Lung (tissue), 12 donors: ENCODE results near the gene SPIRE1. TPM values are rescaled to one million over a fixed set of nuclear protein-coding genes. Genes with fewer than 3 reads are reported as not detected.

Experiments
- ATAC-seq: fragments of 200-7000 bp; cut with Tn5 transposase; one replicate; pipeline ENCODE4 v1.9.1; 2020; ENCODE audit warnings: moderate number of reproducible peaks; ENCODE audit not compliant: insufficient read depth, low FRiP score
- DNase-seq, 3 donors: peaks; one replicate each; pipeline ENCODE4 v3.0.0-alpha.2; 2013 to 2017
- H3K27ac ChIP-seq, 2 donors: one replicate each; pipeline ENCODE4 v1.5.1; 2013; ENCODE audit warnings: mild to moderate bottlenecking in 2 of 2, moderate library complexity in 2 of 2, control low read depth in 1 of 2, inconsistent platforms in 1 of 2, low read depth in 1 of 2, low read length in 1 of 2
- H3K27me3 ChIP-seq, 3 donors: one replicate each; pipeline ENCODE4 v1.5.1; 2013; ENCODE audit warnings: low read length in 2 of 3; ENCODE audit not compliant: control insufficient read depth in 3 of 3, insufficient read depth in 3 of 3
- H3K36me3 ChIP-seq, 4 donors: one replicate each; pipeline ENCODE4 v1.5.1; 2013; ENCODE audit warnings: low read length in 4 of 4, mild to moderate bottlenecking in 1 of 4, moderate library complexity in 1 of 4; ENCODE audit not compliant: control insufficient read depth in 4 of 4, insufficient read depth in 4 of 4
- H3K4me1 ChIP-seq, 5 donors: one replicate each; pipeline ENCODE4 v1.5.1; 2013; ENCODE audit warnings: low read length in 5 of 5, mild to moderate bottlenecking in 2 of 5, moderate library complexity in 1 of 5; ENCODE audit not compliant: control insufficient read depth in 5 of 5, insufficient read depth in 5 of 5
- H3K4me3 ChIP-seq: one replicate; pipeline ENCODE4 v1.5.1; 2013; ENCODE audit warnings: mild to moderate bottlenecking, control low read depth, moderate library complexity
- H3K9ac ChIP-seq, 2 donors: one replicate each; pipeline ENCODE4 v1.5.1; 2013; ENCODE audit warnings: low read length in 2 of 2, control low read depth in 1 of 2; ENCODE audit not compliant: insufficient read depth in 1 of 2
- H3K9me3 ChIP-seq, 4 donors: one replicate each; pipeline ENCODE4 v1.5.1; 2013; ENCODE audit warnings: low read length in 3 of 4, mild to moderate bottlenecking in 1 of 4, moderate library complexity in 1 of 4; ENCODE audit not compliant: control insufficient read depth in 4 of 4, insufficient read depth in 3 of 4
- CTCF ChIP-seq: IDR thresholded peaks from 2 replicates; pipeline ENCODE4 v1.5.1; 2012; ENCODE audit warnings: mild to moderate bottlenecking; ENCODE audit errors: control extremely low read depth, extremely low read depth
- WGBS, 2 donors: extraction: QIAGEN DNeasy Blood & Tissue Kit; methylation state at CpG; one replicate each; pipeline ENCODE4 v1.1.7; 2013; 5-methylcytosine and 5-hydroxymethylcytosine counted together
- polyA plus RNA-seq, 2 donors: library from polyadenylated mRNA; stranded (reverse); fragments of 200-250 nt; gene quantifications; one replicate each; pipeline ENCODE4 v1.2.1, GENCODE V29; 2013
- total RNA-seq, 2 donors: library from RNA; depleted of rRNA in 1 of 2; stranded (reverse); fragments of >200 nt in 1 of 2; gene quantifications; one replicate each; pipeline ENCODE4 v1.2.1, GENCODE V29; 2014 to 2021
- donor health status: control.
- donor health status: control.
- donor health status: Bipolar disorder and iron deficiency.
- donor health status: healthy.
- donor health status: DM: yes; HTN: yes; CAD: no.

SPIRE1 gene
- total and polyA plus RNA-seq, 4 donors: 8.7 to 34.0 (median 14.8) TPM

GRCh38 chr18:12598181-12598930 is 59.6 kb downstream of the SPIRE1 start:
- H3K27me3 ChIP-seq: no peaks in the 10 kb centered on the region
- no peak for ATAC-seq
- WGBS, 2 donors: 24 to 28% methylated on average over 3 of the region's 3 CpGs
- H3K9ac ChIP-seq: peak overlapping the region in 1 of 2 donors; percentile 2
- DNase-seq: peak in 2 of 3 donors; percentile 61 to 69
- no peaks in the 10 kb centered on the region for H3K9me3 ChIP-seq
- H3K27ac ChIP-seq: peak overlapping the region in 1 of 2 donors; percentile 66
- H3K4me1 ChIP-seq: peaks cover 2 to 21% (median 6%) of the 10 kb centered on the region in 5 donors
- TF ChIP-seq CTCF: no peak
- H3K4me3 ChIP-seq: no peak overlapping the region
- no peaks in the 10 kb centered on the region for H3K36me3 ChIP-seq

- WGBS, 2 donors: 65 to 80% methylated on average over 5 of the region's 5 CpGs
- no peak for TF ChIP-seq CTCF
- ATAC-seq (peak; percentile 72), DNase-seq (peak; percentile 46 to 55 (median 54))
- Histone ChIP-seq H3K9me3 (no peaks in the 10 kb centered on the region), H3K36me3 (no peaks in the 10 kb centered on the region), H3K27ac (peak overlapping the region in 1 of 2 donors; percentile 90), H3K4me3 (no peak overlapping the region), H3K9ac (no peak overlapping the region), H3K4me1 (peaks cover 2 to 21% (median 6%) of the 10 kb centered on the region in 5 donors), H3K27me3 (no peaks in the 10 kb centered on the region)
Observed at GRCh38 chr18:12597760-12598159, 60.1 kb downstream of the SPIRE1 start.

GRCh38 chr18:12595571-12596255 is 62.2 kb downstream of the SPIRE1 start:
- no peak for TF ChIP-seq CTCF
- Histone ChIP-seq H3K27me3 (no peaks in the 10 kb centered on the region), H3K4me1 (peaks cover 3 to 18% (median 6%) of the 10 kb centered on the region in 5 donors), H3K9ac (no peak overlapping the region), H3K27ac (no peak overlapping the region), H3K36me3 (no peaks in the 10 kb centered on the region), H3K9me3 (no peaks in the 10 kb centered on the region), H3K4me3 (no peak overlapping the region)
- ATAC-seq (peak; percentile 24), DNase-seq (no peak)
